Measurements from ENCODE around the gene SNRPD2. TPM values are rescaled to one million over a fixed set of nuclear protein-coding genes. Genes with fewer than 3 reads are reported as not detected.

SNRPD2 gene
- total and polyA plus RNA-seq, 2 of the 8 experiments (the other 6 are each of a cell fraction or from before 2014, with no cell fraction given): 645 to 759 TPM

DNA sequence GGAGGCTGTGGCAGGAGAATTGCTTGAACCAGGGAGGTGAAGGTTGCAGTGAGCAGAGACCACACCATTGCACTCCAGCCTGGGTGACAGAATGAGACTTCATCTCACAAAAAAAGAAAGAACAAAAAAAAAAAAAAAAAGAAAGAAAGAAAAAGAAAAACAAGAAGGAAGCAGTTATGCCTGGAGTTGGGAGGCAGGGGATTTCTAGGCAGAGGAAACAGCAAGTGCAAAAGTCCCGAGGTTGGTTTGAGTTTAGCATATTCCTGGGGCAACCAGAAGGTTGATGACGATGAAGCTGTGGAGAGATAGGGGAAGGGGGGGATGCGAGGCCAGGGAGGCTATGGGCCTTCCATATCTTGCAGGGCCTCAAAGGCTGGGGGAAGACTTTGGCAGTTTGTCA lies 41.0 kb downstream of the SNRPD2 start:
- Histone ChIP-seq H3K27me3 (replicated peaks in 1 of 4; ENCODE audit: control insufficient read depth in 3 of 4, extremely low read depth in 1 of 4, insufficient read depth in 3 of 4, low read length in 3 of 4) (no peaks in the 10 kb centered on the region), H2BK120ac (replicated peaks; ENCODE audit: low read depth, low read length) (no peak overlapping the region), H3K4me3 (ENCODE audit: extremely low read depth in 1 of 4, insufficient read depth in 2 of 4, low read depth in 3 of 4, low read length in 4 of 4) (no peak overlapping the region), H2AK5ac (ENCODE audit: low read depth, low read length) (no peak overlapping the region), H3K14ac (ENCODE audit: insufficient read length) (no peak overlapping the region), H3K79me1 (ENCODE audit: low read depth, low read length) (no peaks in the 10 kb centered on the region), H4K8ac (ENCODE audit: extremely low read depth, insufficient read depth, low read length) (no peak overlapping the region), H3K4me1 (replicated peaks in 1 of 4; ENCODE audit: control insufficient read depth in 3 of 4, insufficient read depth in 4 of 4, low read length in 3 of 4) (peaks cover 0 to 3% (median 2%) of the 10 kb centered on the region in 4 experiments; a peak in 2 of 7 replicates), H3K36me3 (ENCODE audit: control insufficient read depth in 2 of 4, insufficient read depth in 4 of 4, low read length in 3 of 4) (no peaks in the 10 kb centered on the region), H2BK15ac (ENCODE audit: low read length) (no peak overlapping the region), H2BK12ac (ENCODE audit: low read depth, low read length) (no peak overlapping the region), H3K23ac (ENCODE audit: insufficient read length) (no peak overlapping the region), H2AFZ (ENCODE audit: low read length) (no peak overlapping the region), H2BK5ac (ENCODE audit: low read depth, low read length) (no peak overlapping the region), H4K91ac (replicated peaks; ENCODE audit: insufficient read length, low read length) (no peak overlapping the region), H3K27ac (ENCODE audit: low read depth, low read length) (no peak overlapping the region), H3K79me2 (ENCODE audit: control insufficient read depth in 1 of 2, insufficient read depth in 2 of 2, low read length in 2 of 2) (no peaks in the 10 kb centered on the region), H3K56ac (replicated peaks; ENCODE audit: insufficient read length, low read depth, low read length) (no peak overlapping the region), H2BK20ac (ENCODE audit: low read length) (no peak overlapping the region), H3K18ac (ENCODE audit: extremely low read depth, low read length) (no peak overlapping the region), H3K4ac (replicated peaks; ENCODE audit: insufficient read length, low read depth, low read length) (no peak overlapping the region), H3K9ac (replicated peaks in 1 of 4; ENCODE audit: extremely low read depth in 1 of 4, low read depth in 3 of 4, low read length in 3 of 4) (no peak overlapping the region), H4K5ac (ENCODE audit: insufficient read length, low read depth, low read length) (no peak overlapping the region), H4K20me1 (replicated peaks in 1 of 2; ENCODE audit: control insufficient read depth in 1 of 2, insufficient read depth in 2 of 2, low read length in 2 of 2) (no peaks in the 10 kb centered on the region), H3K9me3 (ENCODE audit: insufficient read depth in 2 of 2, low read depth in 1 of 2, low read length in 1 of 2) (no peaks in the 10 kb centered on the region; a peak in 1 of 4 replicates), H3K4me2 (ENCODE audit: insufficient read depth in 1 of 2, low read depth in 2 of 2, low read length in 2 of 2) (no peak overlapping the region), H3K23me2 (ENCODE audit: low read depth, low read length) (no peaks in the 10 kb centered on the region)
- POLR2A ChIA-PET (ENCODE audit: partially characterized antibody): interaction anchor here (0.9 to 1.2 kb wide), 3 partner anchors 9 to 20 kb away, joined by 4 read pairs; no protein-coding TSS in a partner anchor
- FAIRE-seq: no peak
- 94% methylated on average over 3 of the region's 3 CpGs; no CpG with 5 or more reads in 1 of the 2 experiments for WGBS, 2 experiments (ENCODE audit: extremely low coverage in 1 of 2, insufficient coverage in 1 of 2, insufficient read length in 1 of 2, insufficient replicate concordance in 2 of 2, low coverage in 1 of 2, low lambda C conversion rate in 2 of 2, missing lambda C conversion rate in 1 of 2)
- CTCF ChIA-PET (ENCODE audit: partially characterized antibody): interaction anchor here (0.6 to 4.5 kb wide), 6 partner anchors 9 to 223 kb away, joined by 3 to 30 read pairs (median 3); no protein-coding TSS in a partner anchor
- no peak for DNase-seq (ENCODE audit: low read depth in 1 of 2, low spot score in 2 of 2)
- TF ChIP-seq CTBP2 (IDR thresholded peaks at IDR 0.05; ENCODE audit: borderline replicate concordance, insufficient read depth, insufficient read length, low read length): no peak
- TF ChIP-seq CEBPB (IDR thresholded peaks at IDR 0.05; ENCODE audit: low read depth, low read length): no peak
- no peak for TF ChIP-seq GABPA (IDR thresholded peaks at IDR 0.05; ENCODE audit: borderline replicate concordance, insufficient read depth, low read length)
- TF ChIP-seq E2F6 (IDR thresholded peaks at IDR 0.05): no peak
- TF ChIP-seq TAF7 (optimal IDR thresholded peaks at IDR 0.05; ENCODE audit: borderline replicate concordance, low read depth, low read length): no peak
- no peak for TF ChIP-seq TBP (IDR thresholded peaks at IDR 0.05; ENCODE audit: low read depth, low read length)
- no peak for TF ChIP-seq EZH2 (IDR thresholded peaks at IDR 0.05; ENCODE audit: low read depth, low read length, severe bottlenecking)
- no peak for TF ChIP-seq TEAD4 (IDR thresholded peaks at IDR 0.05; ENCODE audit: low read depth, low read length)
- no peak for TF ChIP-seq CREB1 (IDR thresholded peaks at IDR 0.05)
- no peak for TF ChIP-seq EGR1 (IDR thresholded peaks at IDR 0.05; ENCODE audit: borderline replicate concordance, low read depth, low read length)
- TF ChIP-seq ATF2 (IDR thresholded peaks at IDR 0.05; ENCODE audit: low read length): no peak

Data from H1 (cell line).